ENCODE data around the gene SLC41A3. TPM values are rescaled to one million over a fixed set of nuclear protein-coding genes. Genes with fewer than 3 reads are reported as not detected.
"Not testable (repeated sequence)": the region's sequence is repeated elsewhere in the genome, so short reads cannot be mapped to it uniquely, and the experiment has no call there.

The SLC41A3 gene
- total RNA-seq, 1 donor: 25.3 TPM

- Histone ChIP-seq H3K4me1 (ENCODE audit: insufficient read depth, low read length) (no peaks in the 10 kb centered on the region), H3K27me3 (ENCODE audit: insufficient read depth, low read length) (peaks cover 3% of the 10 kb centered on the region), H3K4me3 (ENCODE audit: low read length) (no peak overlapping the region), H3K9me3 (ENCODE audit: low read depth, low read length) (no peaks in the 10 kb centered on the region)
Observed at GRCh38 chr3:125957674-125958510, 126.0 kb downstream of the SLC41A3 start.

GRCh38 chr3:125957020-125957419 lies 126.9 kb downstream of the SLC41A3 start:
- not testable (repeated sequence) for H3K4me1 ChIP-seq (ENCODE audit: insufficient read depth, low read length)

More at GRCh38 chr3:125957020-125957419, 126.9 kb downstream of the SLC41A3 start:
- H3K9me3 ChIP-seq (ENCODE audit: low read depth, low read length); H3K27me3 ChIP-seq (ENCODE audit: insufficient read depth, low read length); H3K4me3 ChIP-seq (ENCODE audit: low read length): not testable (repeated sequence)

Other genes with a start within 250 kb of the SLC41A3 start
- 0.10 TPM for gene ROPN1B, start 114.9 kb downstream of the SLC41A3 start, total RNA-seq
- gene ALDH1L1, start 96.5 kb upstream of the SLC41A3 start, total RNA-seq: not detected